OCI-LY7 (cell line): Measurements from ENCODE around the gene MAP4.
"Not testable (repeated sequence)": the region's sequence is repeated elsewhere in the genome, so short reads cannot be mapped to it uniquely, and the experiment has no call there.

Experiments used
- EZH2phosphoT487 ChIP-seq: fragments of 200-600 bp; sonication (generic); IDR thresholded peaks from 2 replicates; pipeline ENCODE4 v1.6.1; 2018; ENCODE audit warnings: low read depth, borderline replicate concordance, mild to moderate bottlenecking, mixed run types, antibody characterized with exemption, low read length, moderate library complexity, mixed read lengths
- TF ChIP-seq, protein P1 (sequence below): fragments of 200-600 bp; sonication (generic); conservative IDR thresholded peaks from 2 replicates; pipeline ENCODE4 v1.5.1; 2014; ENCODE audit warnings: mild to moderate bottlenecking, antibody characterized with exemption, low read length, moderate library complexity, mixed read lengths

- TF ChIP-seq, protein P1, sequence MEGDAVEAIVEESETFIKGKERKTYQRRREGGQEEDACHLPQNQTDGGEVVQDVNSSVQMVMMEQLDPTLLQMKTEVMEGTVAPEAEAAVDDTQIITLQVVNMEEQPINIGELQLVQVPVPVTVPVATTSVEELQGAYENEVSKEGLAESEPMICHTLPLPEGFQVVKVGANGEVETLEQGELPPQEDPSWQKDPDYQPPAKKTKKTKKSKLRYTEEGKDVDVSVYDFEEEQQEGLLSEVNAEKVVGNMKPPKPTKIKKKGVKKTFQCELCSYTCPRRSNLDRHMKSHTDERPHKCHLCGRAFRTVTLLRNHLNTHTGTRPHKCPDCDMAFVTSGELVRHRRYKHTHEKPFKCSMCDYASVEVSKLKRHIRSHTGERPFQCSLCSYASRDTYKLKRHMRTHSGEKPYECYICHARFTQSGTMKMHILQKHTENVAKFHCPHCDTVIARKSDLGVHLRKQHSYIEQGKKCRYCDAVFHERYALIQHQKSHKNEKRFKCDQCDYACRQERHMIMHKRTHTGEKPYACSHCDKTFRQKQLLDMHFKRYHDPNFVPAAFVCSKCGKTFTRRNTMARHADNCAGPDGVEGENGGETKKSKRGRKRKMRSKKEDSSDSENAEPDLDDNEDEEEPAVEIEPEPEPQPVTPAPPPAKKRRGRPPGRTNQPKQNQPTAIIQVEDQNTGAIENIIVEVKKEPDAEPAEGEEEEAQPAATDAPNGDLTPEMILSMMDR, result not testable (repeated sequence)
- TF ChIP-seq EZH2phosphoT487, result not testable (repeated sequence)
These were observed 8.9 kb downstream of the MAP4 start for GRCh38 chr3:48007361-48007760.
